Peyer's patch (tissue), 4 donors: ENCODE data around the gene AUTS2.

Experiments
- CTCF ChIP-seq, 6 experiments: fragments of 450-650 bp in 4 of 6; fragments of 200-600 bp in 2 of 6; sonication (generic) in 1 of 6; IDR thresholded peaks; one replicate each; pipeline ENCODE4 v1.5.1; 2017 to 2019; ENCODE audit warnings: antibody characterized with exemption in 6 of 6, mild to moderate bottlenecking in 3 of 6, moderate library complexity in 1 of 6
- POLR2A ChIP-seq, 2 donors: fragments of 450-650 bp; IDR thresholded peaks; one replicate each; pipeline ENCODE4 v1.5.1; 2017; ENCODE audit warnings: antibody characterized with exemption in 2 of 2, mild to moderate bottlenecking in 2 of 2, moderate library complexity in 2 of 2

- no peak for TF ChIP-seq CTCF (IDR thresholded peaks at IDR 0.05)
- no peak for TF ChIP-seq POLR2A (IDR thresholded peaks at IDR 0.05)
Measured at GRCh38 chr7:69657985-69658384, 59.7 kb downstream of the AUTS2 start.
